Fibroblast of villous mesenchyme (primary cell): Measurements from ENCODE around the gene NINJ1. TPM values are rescaled to one million over a fixed set of nuclear protein-coding genes. Genes with fewer than 3 reads are reported as not detected.
A peak's percentile ranks its signal among the peaks of the same experiment; 100 is the strongest.

Source experiments
- DNase-seq: peaks from one replicate; pipeline ENCODE4 v3.0.0-alpha.2; 2010; ENCODE audit warnings: low read depth
- H3K4me3 ChIP-seq: 2 replicates; pipeline ENCODE4 v1.5.1; 2011; ENCODE audit warnings: low read depth, mild to moderate bottlenecking, low read length
- total RNA-seq: library from RNA; depleted of rRNA; stranded (reverse); fragments of >200 nt; gene quantifications from 2 replicates; pipeline ENCODE4 v1.2.3, GENCODE V29; 2012
- TF ChIP-seq, protein P1 (sequence below): IDR thresholded peaks from 2 replicates; pipeline ENCODE4 v1.5.1; 2012; ENCODE audit warnings: low read depth, mild to moderate bottlenecking, low read length; ENCODE audit not compliant: insufficient read depth

The NINJ1 gene
- total RNA-seq, 1 donor: 33.7 TPM

DNA sequence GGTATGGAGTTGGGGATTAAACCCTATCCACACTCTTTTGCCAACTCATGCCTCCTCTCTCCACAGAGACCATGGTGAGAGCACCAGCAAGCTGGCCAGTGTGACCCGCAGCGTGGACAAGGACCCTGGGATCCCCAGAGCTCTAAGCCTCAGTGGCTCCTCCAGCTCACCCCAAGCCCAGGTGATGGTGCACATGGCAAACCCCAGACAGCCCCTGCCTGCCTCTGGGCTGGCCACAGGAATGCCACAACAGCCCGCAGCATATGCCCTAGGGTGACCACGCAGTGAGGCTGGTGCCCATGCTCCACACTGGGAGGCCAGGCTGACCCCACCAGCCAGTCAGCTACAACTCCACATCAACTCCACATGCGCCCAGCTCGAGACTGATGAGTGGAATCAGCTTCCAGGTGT, 49.6 kb downstream of the NINJ1 start:
- TF ChIP-seq, protein P1, sequence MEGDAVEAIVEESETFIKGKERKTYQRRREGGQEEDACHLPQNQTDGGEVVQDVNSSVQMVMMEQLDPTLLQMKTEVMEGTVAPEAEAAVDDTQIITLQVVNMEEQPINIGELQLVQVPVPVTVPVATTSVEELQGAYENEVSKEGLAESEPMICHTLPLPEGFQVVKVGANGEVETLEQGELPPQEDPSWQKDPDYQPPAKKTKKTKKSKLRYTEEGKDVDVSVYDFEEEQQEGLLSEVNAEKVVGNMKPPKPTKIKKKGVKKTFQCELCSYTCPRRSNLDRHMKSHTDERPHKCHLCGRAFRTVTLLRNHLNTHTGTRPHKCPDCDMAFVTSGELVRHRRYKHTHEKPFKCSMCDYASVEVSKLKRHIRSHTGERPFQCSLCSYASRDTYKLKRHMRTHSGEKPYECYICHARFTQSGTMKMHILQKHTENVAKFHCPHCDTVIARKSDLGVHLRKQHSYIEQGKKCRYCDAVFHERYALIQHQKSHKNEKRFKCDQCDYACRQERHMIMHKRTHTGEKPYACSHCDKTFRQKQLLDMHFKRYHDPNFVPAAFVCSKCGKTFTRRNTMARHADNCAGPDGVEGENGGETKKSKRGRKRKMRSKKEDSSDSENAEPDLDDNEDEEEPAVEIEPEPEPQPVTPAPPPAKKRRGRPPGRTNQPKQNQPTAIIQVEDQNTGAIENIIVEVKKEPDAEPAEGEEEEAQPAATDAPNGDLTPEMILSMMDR: no peak
- no peak overlapping the region for H3K4me3 ChIP-seq
- no peak for DNase-seq

DNA sequence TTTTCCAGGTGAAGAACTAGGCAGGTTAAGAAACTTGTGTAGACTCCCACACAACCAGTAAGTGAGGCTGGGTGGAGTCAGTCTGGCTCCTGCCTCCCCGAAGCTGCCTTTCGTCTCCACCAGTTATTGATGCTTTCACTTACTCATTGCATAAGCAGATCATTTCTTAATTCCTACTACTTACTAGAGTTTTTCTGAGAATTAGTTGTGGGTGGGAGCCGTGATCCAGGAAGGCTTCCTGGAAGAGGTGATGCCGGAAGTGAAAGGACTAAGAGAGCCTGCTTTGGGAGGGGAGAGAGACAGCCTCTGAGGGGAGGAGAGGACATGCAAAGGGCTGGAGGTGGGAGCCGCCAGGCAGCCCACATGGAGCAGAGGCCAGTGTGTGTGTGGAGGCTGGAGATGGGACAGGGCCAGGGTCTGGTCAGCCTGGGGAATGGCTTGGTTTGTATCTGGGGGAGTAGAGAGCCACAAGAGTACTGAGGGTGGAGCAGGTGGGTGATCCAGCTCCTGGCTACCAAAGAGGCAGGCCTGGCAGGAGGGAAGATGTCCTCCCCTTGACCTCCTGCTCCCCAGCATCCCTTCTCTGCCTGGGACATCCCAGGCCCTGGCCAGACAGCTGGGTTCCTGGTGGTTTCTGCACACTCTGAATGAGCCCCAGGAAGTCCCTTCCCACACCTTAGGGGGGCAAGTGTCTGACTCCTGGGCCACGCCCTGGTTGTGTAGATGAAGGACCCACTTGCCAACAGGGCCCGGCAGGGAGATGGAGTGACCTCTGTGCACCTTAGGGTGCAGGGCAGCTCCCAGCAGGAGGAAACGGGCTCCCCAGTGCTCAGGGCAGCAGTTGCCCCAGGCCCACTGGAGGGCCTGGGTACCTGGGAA, 50.2 kb downstream of the NINJ1 start:
- no peak overlapping the region for H3K4me3 ChIP-seq
- peak; percentile 51 for DNase-seq
- TF ChIP-seq, protein P1: no peak

DNA sequence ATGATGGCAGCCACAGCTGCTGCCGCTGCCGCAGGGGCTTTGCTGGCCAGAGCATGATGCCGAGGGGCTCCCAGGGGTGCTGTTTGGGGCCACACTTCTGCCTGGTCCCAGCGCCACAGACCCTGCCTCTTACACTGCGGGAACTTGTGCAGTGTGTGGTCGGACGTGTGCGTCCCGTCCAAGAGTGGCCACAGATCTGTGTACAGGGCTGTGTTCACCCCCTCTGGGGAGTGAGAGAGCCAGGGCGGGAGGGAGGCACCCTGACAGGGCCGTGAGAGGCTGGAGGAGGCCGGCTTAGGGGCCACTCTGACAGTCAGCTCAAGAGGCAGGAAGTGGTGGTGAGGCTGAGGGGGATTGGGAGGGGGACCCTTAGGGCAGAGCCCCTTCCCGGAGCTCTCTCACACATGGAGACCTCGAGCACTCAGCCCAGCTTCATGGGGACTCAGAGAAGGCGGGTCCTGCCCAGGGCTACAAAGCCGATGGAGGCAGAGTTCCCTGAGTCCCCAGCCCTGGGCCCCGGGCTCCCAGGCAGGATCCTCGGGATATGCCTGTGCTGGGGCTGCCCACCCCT, 51.1 kb downstream of the NINJ1 start:
- TF ChIP-seq, protein P1: no peak
- H3K4me3 ChIP-seq: no peak overlapping the region
- no peak for DNase-seq

DNA sequence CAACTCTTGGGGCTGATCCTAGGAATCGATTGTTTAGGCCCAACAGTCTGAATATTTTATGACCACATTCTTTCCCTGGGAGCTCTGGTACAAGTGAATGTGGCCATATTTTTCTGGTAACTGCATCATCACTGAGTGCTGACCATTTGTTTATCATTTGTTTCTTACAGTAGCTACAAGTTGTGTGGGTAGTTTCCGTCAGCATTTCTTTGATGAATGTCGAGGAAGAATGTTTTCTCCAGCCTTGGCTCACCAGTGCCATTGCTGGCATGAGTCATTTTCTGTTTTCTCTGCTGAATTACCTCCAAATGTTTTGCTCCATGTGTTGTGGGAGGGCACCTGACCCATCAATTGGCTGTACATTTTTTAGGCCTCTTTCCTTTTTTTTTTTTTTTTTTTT, 52.1 kb downstream of the NINJ1 start:
- H3K4me3 ChIP-seq: no peak overlapping the region
- TF ChIP-seq, protein P1: no peak
- peak; percentile 86 for DNase-seq

DNA sequence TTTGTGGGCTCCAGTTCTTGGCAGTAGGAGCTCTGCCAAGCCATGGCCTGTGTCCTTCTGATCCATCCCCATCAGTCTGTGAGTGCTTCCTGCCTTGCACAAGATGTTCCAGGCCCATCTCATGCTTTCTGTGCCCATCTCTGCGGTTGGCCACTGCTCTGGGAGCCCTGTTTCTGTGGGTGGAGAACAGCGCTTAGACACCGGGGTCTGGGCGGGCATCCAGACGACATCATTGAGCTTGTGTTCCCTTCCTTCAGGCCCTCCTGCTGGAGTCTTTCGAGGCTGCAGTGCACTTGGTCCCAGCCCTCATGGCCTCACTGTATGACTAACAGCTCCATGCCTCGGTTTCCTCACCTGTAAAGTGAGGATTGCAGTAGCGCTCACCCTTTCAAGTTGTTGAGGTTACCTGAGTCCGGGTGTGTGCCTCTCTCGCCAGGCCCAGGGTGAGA, 52.9 kb downstream of the NINJ1 start:
- DNase-seq: no peak
- H3K4me3 ChIP-seq: no peak overlapping the region
- TF ChIP-seq, protein P1: no peak

DNA sequence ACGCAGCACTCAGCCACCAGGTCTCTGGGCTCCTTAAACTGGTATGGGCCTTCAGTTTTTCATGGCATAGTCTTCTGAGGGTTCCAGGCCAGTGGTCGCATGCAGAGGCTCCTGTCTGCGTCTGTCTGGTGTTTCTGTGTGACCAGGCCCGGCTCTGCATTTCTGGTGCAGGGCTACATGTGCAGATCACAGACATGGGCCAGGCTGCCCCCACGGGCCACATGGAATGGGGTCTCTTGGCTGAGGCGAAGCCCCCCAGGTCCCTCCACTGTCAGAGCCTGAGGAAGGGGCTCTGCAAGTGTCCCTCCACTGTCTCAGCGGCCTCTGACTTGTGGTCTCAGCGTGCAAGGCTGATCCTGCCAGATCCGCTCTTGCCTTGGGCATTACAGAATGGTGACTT, 53.6 kb downstream of the NINJ1 start:
- H3K4me3 ChIP-seq: no peak overlapping the region
- TF ChIP-seq, protein P1: no peak
- no peak for DNase-seq
